Activated CD8-positive, alpha-beta memory T cell treated with anti-CD3 and anti-CD28 coated beads for 1 hour (primary cell): ENCODE data around the gene INSR.
"Not testable (repeated sequence)": the region's sequence is repeated elsewhere in the genome, so short reads cannot be mapped to it uniquely, and the experiment has no call there.

Source experiments
- DNase-seq, 2 donors: peaks; one replicate each; pipeline ENCODE4 v3.0.0-alpha.2; 2020; ENCODE audit warnings: low read depth in 1 of 2; ENCODE audit errors: extremely low read depth in 1 of 2

The INSR gene

DNA sequence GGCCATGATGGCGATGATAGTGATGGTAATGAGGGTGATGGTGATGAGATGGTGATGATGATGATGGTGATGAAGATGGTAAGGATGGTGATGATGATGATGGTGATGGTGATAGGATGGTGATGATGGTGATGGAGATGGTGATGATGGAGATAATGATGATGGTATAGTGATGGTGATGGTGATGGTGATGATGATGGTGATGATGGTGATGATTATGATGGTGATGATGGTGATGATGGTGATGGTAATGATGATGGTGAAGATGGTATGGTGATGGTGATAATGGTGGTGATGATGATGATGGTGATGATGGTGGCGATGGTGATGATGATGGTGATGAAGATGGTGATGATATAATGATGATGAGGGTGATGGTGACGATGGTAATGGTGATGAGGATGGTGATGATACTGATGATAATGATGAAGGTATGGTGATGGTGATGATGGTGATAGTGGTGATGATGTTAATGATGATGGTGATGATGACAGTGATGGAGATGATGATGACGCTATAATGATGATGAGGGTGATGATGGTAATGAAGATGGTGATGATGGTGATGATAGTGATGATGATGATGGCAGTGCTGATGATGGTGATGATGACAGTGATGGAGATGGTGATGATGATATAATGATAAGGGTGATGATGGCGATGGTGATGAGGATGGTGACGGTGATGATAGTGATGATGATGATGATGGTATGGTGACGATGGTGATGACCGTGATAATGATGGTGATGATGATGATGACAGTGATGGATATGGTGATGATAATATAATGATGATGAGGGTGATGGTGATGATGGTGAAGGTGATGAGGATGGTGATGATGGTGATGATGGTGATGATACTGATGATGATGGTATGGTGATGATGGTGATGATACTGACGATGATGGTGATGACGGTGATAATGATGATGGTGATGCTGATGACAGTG, 187.2 kb downstream of the INSR start:
- DNase-seq = no peak

DNA sequence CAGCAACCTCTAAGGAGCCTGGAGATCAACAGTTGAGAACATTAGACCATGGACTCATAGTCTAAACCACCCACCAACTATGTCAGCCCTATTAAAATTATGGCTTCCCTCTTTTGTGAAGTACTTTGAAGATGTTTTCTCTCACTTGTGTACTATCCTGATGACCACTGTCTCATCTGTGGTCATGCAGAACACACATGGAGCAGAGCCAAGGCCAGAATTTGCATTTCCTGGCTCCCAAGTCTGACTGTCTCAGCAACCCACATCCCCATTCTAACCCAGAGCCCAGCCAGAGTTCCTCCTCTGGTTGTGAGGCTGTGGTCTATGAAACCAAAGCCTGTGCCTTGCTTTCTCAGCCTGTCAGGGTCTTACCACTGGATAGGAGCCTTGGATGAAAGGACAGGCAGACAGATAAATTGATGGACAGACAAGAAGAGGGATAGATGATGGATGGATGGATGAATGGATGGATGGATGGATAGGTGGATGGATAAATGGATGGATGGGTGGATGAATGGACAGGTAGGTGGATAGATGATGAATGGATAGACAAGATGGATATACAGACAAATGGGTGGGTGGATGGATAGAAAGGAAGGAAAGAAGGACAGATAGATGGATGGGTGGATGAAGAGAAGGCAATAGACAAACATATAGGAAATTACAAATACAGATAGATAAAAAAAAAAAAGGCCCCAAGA, 189.3 kb downstream of the INSR start:
- DNase-seq = no peak

DNA sequence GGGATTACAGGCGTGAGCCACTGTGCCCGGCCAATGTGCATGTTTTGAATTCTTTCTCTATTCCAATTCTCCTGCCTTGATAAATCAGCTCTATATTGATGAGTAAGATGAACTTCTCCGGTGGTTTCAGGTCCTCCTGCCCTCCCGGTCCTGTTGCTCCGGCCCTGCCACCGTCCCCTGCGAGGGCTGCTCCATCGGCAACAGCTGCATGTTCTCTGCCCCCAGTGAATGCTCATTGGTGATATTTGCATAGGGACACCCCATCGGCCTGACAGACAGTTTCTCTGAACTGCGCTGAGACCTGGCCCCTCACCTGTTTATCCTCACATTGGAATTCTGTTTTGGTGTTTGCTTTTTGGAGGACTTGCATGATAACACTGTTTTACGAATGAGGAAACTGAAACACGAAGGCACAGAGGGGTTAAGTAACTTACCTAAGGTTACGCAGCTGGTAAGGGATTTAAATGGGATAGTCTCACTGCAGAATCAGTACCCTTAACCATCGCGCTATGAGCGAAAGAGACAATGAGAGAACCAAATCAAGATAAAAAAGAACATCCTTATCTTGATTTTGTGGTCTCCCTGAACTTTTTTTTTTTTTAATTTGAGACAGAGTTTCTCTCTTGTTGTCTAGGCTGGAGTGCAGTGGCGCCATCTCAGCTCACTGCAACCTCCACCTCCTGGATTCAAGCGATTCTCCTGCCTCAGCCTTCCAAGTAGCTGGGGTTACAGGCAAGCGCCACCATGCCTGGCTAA, 192.5 kb downstream of the INSR start:
- DNase-seq = no peak

DNA sequence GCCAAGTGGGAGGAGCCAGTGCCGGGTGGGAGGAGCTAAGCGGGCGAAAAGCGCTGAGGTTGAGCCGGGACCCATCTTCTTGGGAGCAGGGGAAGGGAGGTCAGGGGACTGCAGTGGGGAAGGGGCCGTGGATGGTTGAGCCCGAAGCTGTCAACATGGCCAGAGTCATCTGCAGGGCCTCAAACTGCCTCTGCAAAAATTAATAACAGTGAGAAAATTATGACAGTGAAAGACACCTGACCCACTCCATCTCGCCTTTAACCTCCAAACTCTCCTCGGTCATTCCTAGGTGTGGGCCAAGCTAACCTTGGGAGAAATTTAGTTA, 194.7 kb downstream of the INSR start:
- no peak for DNase-seq

DNA sequence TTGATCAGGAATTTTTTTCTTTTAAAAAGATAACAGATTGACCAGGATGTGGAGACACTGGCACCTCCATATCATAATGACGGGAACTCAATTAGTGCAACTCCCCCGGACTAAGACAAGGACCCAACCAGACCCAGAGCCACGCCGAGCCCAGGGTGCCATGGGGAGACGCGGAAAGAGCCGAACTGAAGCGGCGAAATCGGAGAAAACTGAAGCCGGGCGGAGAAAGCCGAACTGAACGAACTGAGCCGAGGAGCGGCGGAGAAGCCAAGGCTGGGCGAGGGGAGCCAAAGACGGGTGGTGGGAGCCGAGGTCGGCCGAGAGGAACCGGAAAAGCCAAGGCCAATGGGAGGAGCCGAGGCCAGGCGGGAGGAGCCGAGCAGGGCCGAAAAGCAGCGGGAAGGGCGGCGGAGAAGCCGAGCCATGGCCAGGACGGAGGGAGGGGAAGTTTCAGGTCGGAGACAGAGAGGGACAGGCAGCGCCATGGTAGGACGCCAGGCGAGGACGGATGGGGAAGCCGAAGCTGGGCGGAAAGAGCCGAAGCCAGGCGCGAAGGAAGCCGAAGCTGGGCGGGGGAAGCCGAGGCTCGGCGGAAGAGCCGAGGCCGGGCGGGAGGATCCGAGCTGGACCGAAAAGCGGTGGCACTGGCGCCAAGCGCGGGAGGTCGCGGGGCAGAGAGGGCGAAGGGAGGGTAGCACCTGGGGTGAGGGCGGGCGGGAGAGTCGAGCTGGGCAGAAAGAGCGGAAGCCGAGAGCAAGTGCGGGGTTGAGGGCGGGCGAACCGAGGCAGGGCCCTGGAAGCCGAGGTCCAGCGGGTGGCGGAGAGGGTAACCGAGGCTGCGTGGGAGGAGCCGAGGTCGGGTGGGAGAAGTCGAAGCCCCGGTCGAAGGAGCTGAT, 195.3 kb downstream of the INSR start:
- peak; percentile 74 to 78 for DNase-seq

DNA sequence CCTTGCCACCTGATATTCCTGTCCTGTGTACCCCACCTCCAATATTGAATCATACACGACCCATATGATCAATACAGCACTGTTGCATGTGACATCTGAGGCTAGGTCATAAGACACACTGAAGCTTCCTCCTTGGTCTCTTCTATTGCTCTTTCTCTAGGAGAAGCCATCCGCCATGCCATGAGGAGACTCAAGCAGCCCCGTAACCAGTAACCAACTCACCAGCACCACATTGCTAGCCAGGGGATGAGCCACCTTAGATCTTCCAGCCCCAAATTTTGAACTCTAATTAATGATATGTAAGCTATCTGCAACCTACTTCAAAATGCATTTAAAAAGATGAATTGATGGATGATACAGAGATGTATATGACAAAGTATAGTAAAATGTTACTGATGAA, 196.1 kb downstream of the INSR start:
- DNase-seq = no peak

DNA sequence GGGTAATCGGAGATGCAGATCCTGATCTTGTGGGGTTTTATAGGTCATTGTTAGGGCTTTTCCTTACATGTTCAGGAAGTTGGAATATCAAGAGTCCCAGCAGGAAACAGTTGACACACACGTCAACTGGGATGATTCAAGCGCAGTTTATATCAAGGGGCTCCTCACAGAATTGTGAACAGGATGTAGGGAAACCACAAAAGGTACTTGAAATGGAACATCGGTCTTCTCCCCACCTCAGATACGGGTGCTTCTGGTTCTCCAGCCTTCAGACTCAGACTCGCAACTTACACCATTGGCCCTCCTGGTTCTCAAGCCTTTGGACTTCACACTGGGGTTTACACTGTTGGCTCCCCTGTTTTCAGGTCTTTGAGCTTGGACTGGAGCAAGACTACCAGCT, 205.2 kb downstream of the INSR start:
- DNase-seq = no peak

DNA sequence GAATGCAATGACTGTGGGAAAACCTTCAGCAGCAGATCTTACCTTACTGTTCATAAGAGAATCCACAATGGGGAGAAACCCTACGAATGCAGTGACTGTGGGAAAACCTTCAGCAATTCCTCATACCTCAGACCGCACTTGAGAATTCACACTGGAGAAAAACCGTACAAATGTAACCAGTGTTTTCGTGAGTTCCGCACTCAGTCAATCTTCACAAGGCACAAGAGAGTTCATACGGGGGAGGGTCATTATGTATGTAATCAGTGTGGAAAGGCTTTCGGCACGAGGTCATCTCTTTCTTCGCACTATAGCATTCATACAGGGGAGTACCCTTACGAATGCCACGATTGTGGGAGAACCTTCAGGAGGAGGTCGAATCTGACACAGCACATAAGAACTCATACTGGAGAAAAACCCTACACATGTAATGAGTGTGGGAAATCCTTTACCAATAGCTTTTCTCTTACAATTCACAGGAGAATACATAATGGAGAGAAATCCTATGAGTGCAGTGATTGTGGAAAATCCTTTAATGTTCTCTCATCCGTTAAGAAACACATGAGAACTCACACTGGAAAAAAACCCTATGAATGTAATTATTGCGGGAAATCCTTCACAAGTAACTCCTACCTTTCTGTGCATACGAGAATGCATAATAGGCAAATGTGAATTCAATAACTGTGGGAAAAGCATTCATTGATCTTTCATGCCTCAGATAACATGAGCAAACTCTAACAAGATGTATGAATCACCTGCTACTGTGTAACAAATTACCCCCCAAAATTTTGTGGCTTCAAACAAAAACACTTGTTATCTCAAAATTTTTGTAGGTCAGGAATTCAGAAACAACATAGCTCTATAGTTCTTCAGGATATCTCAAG, 210.9 kb downstream of the INSR start:
- no peak for DNase-seq

DNA sequence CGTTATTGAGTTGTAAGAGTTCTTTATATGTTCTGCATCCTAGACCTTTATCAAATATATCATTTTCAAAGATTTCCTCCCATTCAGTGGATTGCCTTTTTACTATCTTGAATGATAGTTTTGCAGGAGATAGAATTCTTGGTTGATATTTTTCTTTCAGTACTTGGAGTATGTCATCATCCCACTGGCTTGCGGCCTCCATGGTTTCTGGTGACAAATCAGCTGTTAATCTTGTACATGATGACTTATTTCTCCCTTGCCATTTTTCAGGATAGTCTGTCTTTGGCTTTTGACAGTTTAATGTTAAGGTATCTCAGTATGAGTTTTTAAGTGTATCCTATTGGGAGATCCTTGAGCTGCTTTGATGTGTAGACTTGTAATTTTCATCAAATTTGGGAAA, 216.2 kb downstream of the INSR start:
- no peak for DNase-seq

DNA sequence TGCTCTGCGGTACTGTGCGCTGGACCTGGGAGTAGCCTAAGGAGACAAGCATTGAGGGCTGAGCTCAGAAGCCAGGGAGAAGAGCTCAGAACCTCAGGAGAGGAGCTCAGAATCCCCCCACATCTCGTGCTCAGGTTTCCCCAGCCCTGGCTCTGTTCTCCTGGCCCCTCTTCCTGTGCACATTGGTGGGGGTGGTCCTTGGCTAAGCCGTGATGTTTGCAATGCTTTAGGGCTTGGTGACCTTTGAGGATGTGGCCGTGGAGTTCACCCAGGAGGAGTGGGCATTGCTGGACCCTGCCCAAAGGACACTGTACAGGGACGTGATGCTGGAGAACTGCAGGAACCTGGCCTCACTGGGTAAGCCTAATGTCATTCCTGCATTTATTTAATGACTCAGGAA, 218.1 kb downstream of the INSR start:
- no peak for DNase-seq

DNA sequence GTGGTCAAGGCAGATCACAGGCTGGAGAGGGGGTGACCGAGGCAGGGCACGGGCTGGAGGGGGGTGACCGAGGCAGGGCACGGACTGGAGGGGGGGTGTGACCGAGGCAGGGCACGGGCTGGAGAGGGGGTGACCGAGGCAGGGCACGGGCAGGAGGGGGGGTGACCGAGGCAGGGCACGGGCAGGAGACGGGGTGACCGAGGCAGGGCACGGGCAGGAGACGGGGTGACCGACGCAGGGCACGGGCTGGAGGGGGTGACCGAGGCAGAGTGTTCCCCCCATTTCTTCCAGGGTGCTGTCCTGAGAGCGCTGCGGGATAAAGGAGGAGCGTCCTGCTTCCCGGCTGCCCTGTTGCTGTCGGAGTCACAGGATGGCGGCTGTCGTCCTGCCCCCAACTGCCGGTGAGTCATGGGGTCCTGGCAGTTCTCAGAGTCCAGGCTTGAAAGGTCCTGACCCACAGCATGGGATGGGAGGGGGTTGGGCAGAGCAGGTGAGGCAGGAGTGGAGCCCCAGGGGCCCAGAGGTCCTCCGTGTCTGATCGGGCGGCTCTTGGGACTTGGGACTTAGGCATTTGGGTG, 219.4 kb downstream of the INSR start:
- DNase-seq = no peak

DNA sequence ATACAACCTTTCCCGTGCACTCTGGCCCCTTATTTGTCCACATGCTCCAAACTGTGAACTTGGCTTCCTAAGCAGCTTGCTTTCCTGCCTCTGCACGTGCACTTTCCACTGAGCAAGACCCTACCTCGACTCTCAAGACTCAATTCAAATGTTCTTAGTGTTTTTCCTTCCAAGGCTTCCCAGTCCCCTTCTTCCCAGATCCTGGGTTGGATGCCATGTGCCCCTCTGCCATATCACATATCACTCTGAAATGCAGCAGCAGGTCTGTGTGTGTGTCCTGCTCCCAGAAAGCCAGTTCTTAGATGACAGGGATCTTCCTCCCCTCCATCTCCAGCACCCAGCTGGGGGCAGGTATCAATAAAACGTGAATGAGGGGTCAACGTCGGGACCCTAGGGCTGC, 221.7 kb downstream of the INSR start:
- no peak for DNase-seq

DNA sequence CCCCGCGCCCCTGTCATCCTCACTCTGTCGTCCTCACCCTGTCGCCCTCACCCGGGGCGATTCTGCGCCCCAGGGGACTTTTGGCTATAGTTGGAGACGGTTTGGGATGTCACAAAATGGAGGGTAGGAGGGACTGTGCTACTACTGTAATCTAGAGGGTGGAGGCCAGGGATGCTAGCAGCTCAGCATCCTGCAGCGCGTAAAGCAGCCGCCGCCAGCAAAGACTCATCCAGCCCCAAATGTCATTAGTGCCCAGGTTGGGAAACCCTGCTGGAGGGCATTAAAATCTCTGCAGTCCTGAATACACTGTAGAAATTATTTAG, 224.3 kb downstream of the INSR start:
- no peak for DNase-seq

DNA sequence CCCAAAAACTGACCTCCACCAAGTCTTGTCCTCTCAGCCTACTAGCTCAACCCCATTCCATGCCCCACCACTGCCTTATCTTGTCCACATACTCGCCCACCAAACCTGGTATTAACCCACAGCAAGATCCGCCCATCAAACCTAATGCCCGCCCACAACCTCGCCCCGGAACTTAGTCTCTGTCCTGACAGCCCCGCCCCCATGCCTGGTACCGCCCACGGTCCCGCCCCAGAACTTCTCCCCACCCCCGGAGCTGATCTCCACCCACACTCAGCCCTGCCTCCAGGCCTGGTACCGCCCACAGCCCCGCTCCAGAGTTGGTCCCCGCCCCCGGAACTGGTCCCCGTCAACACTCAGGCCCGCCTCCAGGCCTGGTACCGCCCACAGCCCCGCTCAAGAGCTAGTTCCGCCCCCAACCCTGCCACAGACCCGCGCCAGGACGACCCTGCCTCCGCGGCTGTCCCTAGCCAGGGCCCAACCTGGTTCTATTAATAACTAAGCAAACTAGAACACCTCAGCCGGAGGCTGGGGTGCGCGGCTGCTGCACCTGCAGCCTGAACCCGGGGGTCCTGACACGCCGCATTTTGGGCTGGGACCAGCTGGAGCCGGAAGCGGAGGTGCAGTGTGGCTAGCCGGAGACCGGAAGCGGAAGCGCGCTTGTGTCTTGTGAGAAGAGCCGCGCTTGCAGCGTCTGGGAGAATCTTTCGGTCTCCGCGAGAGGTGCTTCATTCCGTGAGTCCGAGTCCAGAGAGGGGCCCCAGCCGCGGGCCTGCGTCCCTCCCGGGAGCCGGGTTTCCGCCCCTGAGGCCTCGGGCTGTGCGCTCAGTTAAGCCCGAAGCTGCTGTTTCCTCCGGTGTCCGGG, 224.9 kb downstream of the INSR start, which contains the start of gene ZNF557:
TSS of gene ZNF557 (plus strand) at position 662 of the 862 bp plus-strand sequence. CDS start 5,372 bp downstream, outside the sequence.
- peak; percentile 97 to 98 for DNase-seq

DNA sequence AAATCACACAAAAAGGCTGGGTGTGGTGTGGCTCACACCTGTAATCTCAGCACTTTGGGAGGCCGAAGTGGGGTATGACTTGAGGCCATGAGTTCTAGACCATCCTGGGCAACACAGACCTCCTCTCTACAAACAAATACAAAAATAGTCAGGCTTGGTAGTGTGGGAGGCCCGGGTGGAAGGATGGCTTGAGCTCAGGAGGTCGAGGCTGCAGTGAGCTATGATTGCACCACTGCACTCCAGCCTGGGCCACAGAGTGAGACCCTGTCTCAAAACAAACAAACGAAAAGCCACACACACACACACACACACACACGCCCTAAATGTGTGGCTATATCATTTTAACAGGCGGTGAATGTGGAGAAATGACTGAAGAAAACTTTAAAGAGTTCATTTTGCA, 225.6 kb downstream of the INSR start:
- no peak for DNase-seq

DNA sequence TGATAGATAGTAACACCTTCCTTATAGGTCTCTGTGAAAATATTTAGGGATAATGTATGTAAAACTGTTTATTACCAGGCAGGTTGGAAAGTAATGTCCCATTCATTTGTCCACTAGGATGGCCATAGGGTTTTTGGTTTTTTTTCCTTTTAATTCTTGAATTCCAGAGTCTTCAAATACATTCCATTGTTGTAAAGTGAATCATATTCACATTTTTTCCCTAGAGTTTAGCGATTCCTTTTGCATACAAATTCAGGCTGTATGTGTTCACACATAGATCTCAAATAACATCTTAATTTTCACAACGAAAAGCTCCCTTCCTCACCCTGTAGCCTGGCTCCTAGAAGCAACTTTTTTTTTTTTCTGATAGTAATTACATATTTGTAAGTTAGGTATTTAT, 226.5 kb downstream of the INSR start:
- no peak for DNase-seq

DNA sequence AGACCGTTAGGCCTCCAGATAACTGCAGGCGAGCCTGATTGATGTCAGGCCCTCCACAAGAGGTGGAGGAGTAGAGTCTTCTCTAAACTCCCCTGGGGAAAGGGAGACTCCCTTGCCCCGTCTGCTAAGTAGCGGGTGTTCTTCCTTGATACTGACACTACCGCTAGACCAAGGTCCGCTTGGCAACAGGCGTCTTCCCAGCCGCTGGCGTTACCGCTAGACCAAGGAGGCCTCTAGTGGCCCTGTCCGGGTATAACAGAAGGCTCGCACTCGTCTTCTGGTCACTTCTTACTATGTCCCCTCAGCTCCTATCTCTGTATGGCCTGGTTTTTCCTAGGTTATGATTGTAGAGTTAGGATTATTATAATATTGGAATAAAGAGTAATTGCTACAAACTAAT, 227.1 kb downstream of the INSR start:
- DNase-seq = not testable (repeated sequence)

DNA sequence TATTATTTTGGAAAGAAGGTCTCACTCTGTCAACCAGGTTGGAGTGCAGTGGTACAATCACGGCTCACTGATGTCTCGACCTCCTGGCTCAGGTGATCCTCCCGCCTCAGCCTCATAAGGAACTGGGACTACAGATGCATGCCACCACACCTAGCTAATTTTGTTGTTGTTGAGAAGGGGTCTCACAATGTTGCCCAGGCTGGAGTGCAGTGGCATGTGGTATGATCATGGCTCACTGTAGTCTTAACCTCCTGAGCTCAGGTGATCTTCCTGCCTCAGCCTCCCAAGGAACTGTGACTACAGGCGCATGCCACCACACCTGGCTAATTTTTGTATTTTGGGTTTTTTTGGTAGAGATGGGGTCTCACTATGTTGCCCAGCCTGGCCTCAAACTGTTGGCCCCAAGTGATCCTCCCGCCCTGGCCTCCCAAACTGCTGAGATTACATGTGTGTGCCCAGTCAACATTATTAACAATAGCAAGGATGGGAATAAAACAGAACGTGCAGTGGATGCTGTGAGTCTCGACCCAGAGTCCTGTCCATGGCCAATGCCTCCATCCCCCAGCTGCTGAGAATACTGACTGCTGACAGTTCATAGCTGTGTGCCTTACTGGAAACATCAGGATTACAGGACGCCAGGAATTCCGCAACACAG, 230.3 kb downstream of the INSR start:
- no peak for DNase-seq
